NB4 (cell line): ENCODE results near the gene CELF1.
A peak's percentile ranks its signal among the peaks of the same experiment; 100 is the strongest.
"Not testable (repeated sequence)": the region's sequence is repeated elsewhere in the genome, so short reads cannot be mapped to it uniquely, and the experiment has no call there.

Experiments
- CTCF ChIP-seq: IDR thresholded peaks from one replicate; pipeline ENCODE4 v1.5.1; 2012; ENCODE audit warnings: low read depth, low read length
- MYC ChIP-seq: IDR thresholded peaks from 2 replicates; pipeline ENCODE4 v1.6.1; 2011; ENCODE audit warnings: low read depth, low read length
- POLR2A ChIP-seq: IDR thresholded peaks from 2 replicates; pipeline ENCODE4 v1.6.1; 2011; ENCODE audit warnings: mild to moderate bottlenecking; ENCODE audit not compliant: insufficient read length; ENCODE audit errors: extremely low read depth

DNA sequence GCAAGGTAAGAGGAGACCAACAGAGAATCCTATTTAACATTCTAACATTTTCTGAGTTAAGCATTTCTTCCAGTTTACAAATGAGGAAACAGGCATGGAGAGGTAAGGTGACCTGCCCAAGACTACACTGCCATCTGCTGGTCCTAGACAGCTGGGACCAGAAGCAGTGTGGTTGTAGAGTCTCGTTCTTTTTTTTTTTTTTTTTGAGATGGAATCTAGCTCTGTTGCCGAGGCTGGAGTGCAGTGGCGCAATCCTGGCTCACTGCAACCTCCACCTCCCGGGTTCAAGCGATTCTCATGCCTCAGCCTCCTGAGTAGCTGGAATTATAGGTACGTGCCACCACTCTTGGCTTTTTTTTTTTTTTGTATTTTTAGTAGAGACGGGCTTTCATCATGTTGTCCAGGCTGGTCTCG is 98.7 kb downstream of the CELF1 start:
- TF ChIP-seq POLR2A = not testable (repeated sequence)
- TF ChIP-seq CTCF (peak; percentile 86), MYC (0 out of 2 replicates have a peak, but pooled peaks have one; percentile 49)
